GM21447 (cell line): ENCODE results near the gene WDR33.

Source experiments
- ATAC-seq: cut with Tn5 transposase; IDR thresholded peaks from one replicate; pipeline ENCODE4 v1.9.1; 2021; ENCODE audit not compliant: unreplicated experiment

The WDR33 gene

GRCh38 chr2:127769587-127769986 lies 41.4 kb downstream of the WDR33 start:
- no peak for ATAC-seq

DNA sequence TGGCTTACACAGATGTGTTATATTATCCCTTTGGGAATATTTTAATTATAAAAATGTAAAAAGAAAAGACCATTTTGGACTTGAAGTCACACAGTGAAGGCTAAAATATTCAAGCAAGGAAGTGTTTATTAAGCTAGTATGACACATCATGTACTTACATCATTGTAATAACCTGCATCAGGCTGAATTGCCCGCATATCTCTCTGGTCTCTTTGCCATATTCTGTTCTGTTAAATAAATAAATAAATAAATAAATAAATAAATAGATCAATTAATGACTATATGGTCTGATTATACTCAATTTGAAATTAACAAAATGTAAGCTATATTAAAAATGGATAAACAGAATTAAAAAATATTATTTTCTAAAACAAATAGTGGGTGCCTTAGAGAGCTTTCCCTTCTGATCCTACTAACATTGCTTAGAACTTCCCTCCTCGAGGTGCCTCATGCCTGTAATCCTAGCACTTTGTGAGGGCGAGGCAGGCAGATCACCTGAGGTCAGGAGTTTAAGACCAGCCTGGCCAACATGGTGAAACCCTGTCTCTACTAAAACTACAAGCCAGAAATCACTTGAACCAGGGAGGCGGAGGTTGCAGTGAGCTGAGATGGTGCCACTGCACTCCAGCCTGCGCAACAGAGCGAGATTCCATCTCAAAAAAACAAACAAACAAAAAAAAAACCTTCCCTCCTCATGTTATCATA lies 42.0 kb downstream of the WDR33 start:
- ATAC-seq = no peak

DNA sequence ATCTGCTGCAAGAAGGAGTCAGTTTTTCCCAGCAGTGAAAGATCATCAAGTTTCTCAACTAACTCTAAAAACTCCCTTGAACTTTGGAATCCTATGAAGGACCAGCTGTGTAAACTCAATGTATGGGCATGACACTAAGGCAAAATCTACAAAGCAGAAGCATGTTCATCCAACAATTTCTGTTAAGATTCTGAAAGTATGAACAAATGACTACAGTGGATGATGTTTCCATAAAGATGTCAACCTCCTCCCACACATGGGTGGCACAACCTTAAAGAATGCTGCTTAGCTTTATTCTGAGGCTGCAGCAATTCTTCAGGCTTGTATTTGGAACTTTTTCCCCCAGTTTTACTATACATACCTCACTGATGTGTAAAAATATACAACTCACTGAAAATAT lies 47.2 kb downstream of the WDR33 start:
- ATAC-seq = no peak

DNA sequence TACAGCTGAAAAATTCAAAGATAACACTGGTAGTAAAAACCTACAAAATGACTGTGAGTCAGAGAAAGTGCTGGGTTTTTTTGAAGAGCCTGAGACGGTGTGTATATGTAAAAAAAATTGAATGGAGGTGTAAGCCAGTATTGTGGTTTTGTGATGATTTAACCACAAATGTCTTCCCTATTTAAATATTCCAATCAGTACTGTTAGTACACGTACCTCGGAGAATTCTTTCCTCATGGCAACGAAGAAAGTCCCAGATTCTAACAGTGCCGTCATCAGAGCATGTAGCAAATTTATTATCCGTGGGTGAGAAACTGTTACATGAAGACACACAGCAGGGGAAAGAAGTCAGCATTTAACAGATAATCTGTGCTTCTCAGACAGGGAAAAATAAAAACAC lies 48.1 kb downstream of the WDR33 start:
- ATAC-seq = no peak

- ATAC-seq = no peak
Observed at GRCh38 chr2:127762441-127762840, 48.5 kb downstream of the WDR33 start.

DNA sequence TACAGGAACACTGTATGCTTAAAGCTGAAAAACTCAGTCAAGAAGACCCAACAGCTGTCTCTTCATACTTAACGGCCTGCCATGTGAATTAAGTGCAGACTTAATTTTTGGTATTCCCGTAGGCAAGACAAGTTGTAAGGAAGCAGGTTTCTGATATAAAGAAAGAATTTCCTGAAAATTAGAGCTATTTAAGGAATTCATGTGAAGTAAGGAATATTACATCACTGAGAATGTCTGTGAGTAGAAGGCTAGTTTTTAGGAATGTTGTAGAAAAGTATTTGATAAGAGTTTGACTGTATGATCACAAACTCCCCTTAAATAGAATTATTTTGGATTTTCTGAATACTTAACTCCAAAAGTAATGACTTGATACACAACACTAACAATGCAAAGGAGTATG lies 51.0 kb downstream of the WDR33 start:
- no peak for ATAC-seq

- ATAC-seq = no peak
Observed at GRCh38 chr2:127754186-127754585, 56.8 kb downstream of the WDR33 start.

GRCh38 chr2:127753374-127753773 lies 57.6 kb downstream of the WDR33 start:
- ATAC-seq = no peak

DNA sequence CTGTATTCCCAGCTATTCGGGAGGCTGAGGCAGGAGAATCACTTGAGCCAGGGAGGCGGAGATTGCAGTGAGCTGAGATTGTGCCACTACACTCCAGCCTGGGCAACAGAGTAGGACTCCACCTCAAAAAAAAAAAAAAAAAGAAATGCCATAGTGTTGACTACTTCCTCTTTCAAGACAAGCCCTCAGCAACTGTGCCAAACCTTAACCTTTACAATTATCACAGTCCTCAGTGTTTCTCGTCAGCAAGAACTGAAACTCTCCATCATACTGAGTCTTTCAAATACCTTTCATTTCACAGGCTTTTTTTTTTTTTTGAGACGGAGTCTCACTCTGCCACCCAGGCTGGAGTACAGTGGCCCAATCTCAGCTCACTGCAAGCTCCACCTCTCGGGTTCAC lies 61.4 kb downstream of the WDR33 start:
- ATAC-seq = peak; percentile 99

- ATAC-seq = no peak
Observed at GRCh38 chr2:127747621-127748020, 63.4 kb downstream of the WDR33 start.

- no peak for ATAC-seq
Observed at GRCh38 chr2:127743477-127744026, 67.4 kb downstream of the WDR33 start.

DNA sequence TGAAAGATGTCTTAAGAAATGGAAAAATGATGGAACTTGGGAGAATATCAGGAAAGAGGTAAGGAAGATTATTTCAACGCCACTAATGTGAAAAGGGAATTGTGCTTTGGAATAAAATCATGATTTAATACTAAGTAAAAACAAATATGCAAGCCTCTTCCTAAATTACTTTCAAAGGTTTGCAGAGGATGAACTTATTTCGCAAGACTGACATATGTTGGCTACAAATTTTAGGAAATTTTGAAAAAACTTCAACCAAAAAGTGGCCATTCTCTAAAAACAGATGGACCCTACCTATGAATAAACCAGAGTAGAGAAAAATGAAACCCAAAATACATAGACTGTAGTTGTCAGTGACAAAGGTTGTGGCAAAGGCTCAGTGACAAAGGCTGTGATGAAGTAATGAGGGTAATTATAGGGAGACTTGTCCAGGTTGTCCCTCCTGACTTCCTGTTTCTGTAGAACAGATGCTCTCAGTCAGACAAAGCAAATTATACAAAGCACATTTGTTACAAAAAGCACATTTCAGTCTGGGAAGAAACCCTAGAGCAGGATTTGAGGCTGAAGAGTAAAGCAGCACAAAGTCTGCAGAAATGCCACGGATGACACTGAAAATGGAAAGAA lies 70.2 kb downstream of the WDR33 start:
- ATAC-seq = no peak

DNA sequence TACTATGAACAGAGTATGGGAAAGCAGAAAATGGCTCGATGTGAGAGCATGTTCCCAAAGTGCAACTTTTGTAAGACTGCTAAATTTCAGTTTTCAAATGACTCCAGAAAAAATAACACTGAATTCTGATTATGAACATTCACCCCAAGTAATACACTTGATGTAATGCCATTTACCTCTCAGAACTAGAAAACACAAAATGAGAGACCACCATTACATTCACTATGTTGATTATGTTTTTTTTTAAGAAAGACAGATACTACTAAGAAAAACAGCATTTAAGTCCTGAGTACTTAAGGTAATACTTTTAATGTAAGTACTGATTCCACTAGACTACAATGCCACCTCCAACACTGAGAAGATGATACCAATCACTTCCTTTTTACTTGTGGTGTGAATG lies 71.2 kb downstream of the WDR33 start:
- no peak for ATAC-seq

- ATAC-seq = no peak
Observed at GRCh38 chr2:127737892-127738291, 73.1 kb downstream of the WDR33 start.

- ATAC-seq = peak; percentile 66
Observed at GRCh38 chr2:127735537-127736399, 75.2 kb downstream of the WDR33 start.

DNA sequence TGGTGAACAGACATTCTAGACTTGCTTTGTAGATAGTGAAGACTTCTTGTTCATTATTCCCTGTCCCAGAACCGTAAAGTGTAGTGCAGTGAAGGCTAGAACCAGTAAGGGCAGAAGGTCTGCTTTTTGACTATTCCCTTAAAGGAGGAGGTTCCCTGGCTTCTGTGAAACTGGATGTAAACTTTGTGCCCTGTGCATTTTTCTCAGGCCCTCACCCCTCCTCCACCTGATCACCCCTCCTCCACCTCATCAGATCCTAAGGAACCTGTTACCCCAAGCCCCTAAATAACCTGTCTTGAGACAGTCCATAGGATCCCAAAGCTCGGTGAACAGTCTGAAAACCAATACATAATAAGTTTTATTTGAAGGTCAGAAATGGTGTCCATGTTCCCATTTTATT lies 75.9 kb downstream of the WDR33 start:
- ATAC-seq = no peak

DNA sequence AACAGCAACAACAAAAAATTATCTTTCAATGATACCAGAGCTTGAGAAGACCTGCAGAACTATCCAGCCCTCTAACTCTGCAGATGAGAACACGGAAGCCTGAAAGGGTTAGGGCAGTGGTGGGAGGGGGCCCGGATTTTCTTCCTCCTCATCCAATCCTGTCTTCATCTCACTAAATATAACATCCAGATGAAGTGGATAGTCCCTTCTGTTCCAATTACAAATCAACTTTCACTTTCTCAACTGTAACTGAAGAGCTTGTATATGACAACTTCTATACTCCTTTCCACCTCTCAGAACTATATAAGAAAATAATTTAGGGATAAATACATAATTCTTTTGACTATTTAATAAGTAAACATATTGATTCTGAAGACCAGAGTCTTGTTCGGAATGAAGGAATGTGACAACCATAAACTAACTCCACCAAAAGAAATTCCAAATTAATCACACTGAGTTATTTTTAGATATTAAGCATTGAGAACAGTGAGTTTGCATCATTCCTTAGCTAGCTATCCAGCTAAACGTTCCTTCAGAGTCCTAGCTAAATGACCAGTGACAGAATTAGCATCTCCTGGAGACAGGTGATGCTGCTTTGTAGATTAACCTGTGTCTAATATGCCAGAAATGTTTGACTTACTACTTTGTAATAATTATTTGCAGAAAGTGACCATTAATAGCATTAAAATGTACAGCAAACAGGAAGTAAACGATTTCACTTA lies 77.0 kb downstream of the WDR33 start:
- ATAC-seq = no peak

- ATAC-seq = no peak
Observed at GRCh38 chr2:127733113-127733815, 77.7 kb downstream of the WDR33 start.

- no peak for ATAC-seq
Observed at GRCh38 chr2:127726158-127726880, 84.7 kb downstream of the WDR33 start.

DNA sequence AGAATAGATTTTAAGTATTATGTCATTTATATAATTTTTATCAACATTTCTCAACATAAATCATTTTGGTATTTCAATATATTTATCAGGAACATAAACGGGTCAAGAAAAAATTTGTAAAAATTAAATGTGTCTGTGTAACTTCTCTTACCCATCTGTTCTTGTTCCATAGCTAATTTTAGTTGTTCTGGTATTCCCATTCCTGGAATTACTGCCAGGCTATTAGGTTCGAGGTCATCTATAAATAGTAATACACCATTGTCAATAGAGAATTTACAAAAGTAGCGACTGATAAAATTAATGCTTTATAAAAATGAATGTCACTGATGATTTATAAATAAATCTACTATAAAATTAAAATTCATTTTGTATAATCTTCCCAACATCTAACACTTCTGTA lies 88.2 kb downstream of the WDR33 start:
- no peak for ATAC-seq
